Fibroblast of mammary gland (primary cell): ENCODE results near the gene TLR6.

Experiments used
- DNase-seq: peaks from one replicate; pipeline ENCODE4 v3.0.0-alpha.2; 2010; ENCODE audit warnings: low read depth
- H3K4me3 ChIP-seq: 2 replicates; pipeline ENCODE4 v1.5.1; 2011; ENCODE audit warnings: low read depth, mild to moderate bottlenecking, low read length, moderate library complexity; ENCODE audit not compliant: control insufficient read depth
- TF ChIP-seq, protein P1 (sequence below): conservative IDR thresholded peaks from 2 replicates; pipeline ENCODE4 v1.5.1; 2011; ENCODE audit warnings: low read depth, low read length, inconsistent platforms; ENCODE audit not compliant: control insufficient read depth, insufficient read depth

TLR6 gene

DNA sequence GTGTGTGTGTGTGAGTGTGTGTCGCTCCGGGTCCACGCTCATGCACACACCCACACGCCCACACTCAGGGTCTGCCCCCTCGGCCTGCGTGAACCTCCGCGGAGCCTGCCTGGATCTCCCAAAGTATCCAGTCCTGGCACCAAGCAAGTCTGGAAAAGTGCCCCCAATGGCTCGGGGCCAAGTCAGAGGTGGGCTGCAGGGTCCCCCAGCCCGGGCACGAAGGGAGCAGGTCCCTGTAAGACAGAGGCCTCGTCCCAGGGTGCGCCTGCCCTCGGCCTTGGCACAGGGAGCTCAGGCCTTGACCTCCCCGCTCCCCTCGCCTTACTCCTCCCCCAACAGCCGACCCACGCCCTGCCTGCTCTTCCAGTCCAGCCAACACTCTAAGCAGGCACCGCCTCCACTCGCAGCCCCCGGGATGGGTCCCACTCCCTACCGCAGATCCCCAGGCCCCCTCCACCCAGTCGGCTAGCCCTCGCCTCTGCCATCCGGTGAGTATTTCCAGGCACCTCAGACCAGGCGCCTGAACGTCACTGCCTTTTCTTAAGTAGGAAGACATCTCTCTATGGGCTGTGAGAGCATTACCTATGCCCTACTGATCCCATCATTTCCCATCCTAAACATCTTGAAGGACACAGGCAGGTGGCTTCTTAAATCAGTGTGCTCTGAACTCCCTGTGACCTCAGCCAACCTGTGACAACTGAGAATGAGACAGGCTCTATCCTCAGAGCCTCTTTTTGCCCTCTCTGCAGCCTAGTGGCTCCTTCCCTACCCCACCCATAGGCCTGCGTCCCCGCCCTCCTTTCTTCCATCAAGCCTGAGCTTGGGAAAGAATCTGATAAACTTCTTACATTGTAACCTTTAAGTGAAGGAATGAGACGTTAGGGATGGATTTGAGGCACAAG is 11.7 kb upstream of the TLR6 start:
- DNase-seq: peak; percentile 45
- H3K4me3 ChIP-seq: peak overlapping the region; percentile 83
- TF ChIP-seq, protein P1, sequence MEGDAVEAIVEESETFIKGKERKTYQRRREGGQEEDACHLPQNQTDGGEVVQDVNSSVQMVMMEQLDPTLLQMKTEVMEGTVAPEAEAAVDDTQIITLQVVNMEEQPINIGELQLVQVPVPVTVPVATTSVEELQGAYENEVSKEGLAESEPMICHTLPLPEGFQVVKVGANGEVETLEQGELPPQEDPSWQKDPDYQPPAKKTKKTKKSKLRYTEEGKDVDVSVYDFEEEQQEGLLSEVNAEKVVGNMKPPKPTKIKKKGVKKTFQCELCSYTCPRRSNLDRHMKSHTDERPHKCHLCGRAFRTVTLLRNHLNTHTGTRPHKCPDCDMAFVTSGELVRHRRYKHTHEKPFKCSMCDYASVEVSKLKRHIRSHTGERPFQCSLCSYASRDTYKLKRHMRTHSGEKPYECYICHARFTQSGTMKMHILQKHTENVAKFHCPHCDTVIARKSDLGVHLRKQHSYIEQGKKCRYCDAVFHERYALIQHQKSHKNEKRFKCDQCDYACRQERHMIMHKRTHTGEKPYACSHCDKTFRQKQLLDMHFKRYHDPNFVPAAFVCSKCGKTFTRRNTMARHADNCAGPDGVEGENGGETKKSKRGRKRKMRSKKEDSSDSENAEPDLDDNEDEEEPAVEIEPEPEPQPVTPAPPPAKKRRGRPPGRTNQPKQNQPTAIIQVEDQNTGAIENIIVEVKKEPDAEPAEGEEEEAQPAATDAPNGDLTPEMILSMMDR: no peak

DNA sequence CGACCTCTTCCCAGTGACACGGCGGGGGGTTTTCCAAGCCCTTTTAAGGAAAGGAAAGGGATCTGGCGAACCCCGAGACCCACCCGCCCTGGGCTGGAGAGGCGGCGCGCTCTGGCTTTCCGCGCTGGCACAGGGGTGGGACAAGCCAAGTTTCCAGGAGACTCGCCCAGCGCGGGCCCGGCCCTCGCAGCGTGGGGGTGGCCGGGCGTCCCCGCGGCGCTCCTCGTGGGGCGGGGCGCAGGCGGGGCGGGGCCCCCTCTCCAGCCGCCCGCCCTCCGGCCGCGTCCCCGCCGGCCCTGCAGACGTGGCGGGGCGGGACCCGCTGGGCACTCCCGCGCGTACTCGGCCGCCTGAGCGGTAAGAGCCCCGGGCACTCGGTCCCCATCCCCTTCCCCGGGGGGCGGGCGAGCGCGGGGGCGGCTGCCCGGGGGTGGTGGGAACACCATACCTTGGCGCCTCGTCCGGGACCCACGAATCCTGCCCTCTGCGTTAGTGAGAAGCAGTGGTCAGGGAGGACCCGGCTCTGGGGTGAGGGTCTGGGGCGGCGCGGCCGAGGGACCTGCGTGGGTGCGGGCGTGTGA is 11.0 kb upstream of the TLR6 start, which contains the start of gene FAM114A1:
TSS of gene FAM114A1 (plus strand) at position 329 of the 581 bp plus-strand sequence. CDS start 10,273 bp downstream, outside the sequence.
- peak; percentile 68 for DNase-seq
- H3K4me3 ChIP-seq: peak within 1 kb of the TSS; percentile 83
- TF ChIP-seq, protein P1: no peak

DNA sequence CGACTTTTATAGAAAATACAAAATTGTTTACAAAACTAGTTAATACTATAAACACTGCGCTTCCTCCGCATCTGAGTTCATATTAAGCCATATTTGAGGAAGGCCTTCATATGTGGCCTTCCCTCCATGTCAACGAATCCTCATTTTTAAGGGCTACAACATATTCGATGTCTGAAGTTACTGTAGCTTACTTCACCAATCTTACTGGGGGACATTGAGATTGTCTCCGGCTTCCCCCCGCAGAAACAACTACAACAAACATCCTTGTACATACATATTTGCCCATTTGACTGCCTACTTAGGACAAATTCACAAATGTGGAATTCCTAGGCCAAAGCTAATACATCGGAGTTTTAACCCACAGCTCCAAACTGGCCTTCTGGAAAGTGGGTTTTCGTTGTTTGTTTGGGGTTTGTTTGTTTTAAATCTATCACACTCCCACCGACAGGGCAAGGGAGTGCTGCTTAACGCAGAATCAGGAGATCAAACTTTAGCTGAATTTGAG is 10.4 kb upstream of the TLR6 start:
- TF ChIP-seq, protein P1: no peak
- peak overlapping the region; percentile 49 for H3K4me3 ChIP-seq
- DNase-seq: no peak

DNA sequence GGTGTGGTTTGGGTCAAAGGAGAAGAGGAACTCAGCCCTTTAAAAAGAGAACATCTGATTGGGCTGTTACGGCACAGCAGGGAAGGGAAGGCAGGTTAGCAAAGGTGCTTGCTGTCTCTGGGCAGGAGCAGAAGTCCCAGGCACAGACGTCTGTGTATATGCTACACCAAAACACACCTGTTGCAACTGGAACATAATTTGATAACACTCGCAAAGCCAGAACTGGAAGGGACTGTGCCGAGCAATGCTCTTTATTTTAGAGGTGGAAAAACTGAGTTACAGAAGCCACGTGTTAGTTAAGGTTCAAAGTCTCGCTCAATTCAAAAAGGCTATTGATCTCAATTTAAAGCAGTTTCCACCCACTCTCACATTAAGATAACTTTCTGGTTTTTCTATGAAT is 8.8 kb upstream of the TLR6 start:
- TF ChIP-seq, protein P1: no peak
- no peak for DNase-seq
- H3K4me3 ChIP-seq: no peak overlapping the region

DNA sequence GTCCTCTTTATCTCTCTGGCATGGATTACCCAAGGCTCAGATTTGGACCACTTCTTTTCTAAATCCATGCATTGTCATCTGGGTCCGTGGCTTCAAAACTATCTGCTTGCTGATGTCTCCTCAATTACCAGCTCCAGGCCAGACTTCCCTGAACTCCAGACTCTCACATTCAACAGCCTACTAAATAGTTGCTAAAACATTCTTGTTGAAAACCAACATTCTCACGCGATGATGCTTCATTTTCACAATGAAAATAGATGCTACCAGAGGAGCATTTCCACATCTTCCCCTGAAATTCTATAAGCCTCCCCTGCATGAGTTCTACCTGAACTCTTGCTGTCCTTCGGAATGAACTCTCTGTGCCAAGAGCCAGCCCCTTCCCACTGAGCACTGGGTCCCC is 5.2 kb upstream of the TLR6 start:
- no peak for DNase-seq
- H3K4me3 ChIP-seq: no peak overlapping the region
- TF ChIP-seq, protein P1: no peak

DNA sequence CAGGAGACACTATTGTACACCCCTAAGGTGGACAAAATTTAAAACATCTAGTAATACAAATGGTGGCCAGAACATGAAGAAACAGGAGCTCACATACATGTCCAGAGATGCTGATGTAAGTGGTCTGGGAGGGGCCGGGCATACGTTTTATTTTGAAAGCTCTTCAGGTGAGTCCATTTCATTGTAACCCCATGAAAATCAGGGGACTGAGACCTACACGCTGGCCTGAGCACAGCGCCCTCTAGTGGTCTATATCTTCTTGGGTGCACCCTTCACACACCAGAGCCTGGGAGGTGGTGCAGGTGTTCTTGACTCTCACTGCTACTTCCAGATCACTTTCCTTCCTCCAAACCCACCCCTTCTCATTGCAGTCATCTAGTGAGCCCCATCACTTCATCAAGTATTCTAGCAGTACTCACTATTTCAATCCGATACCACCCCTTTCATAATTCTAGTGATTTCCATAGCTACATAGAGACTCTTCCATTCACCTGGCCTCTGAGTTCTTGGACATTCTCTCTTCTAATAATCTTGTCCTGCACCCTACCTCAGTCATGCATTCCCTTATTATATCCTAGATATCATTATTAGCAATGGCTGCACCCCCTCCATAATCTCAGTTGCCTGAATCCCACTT is 4.3 kb upstream of the TLR6 start:
- TF ChIP-seq, protein P1: peak; percentile 78

More for the DNA sequence above, 4.3 kb upstream of the TLR6 start:
- peak; percentile 51 for DNase-seq
- H3K4me3 ChIP-seq: no peak overlapping the region
